SH-SY5Y (cell line): ENCODE measurements around the gene LONRF2.

Source experiments
- GATA2 ChIP-seq: IDR thresholded peaks from 2 replicates; pipeline ENCODE4 v1.6.1; 2011; ENCODE audit warnings: mild to moderate bottlenecking, low read depth, low read length
- GATA3 ChIP-seq: IDR thresholded peaks from 2 replicates; pipeline ENCODE4 v1.6.1; 2011; ENCODE audit warnings: low read depth, mild to moderate bottlenecking, low read length, moderate library complexity

DNA sequence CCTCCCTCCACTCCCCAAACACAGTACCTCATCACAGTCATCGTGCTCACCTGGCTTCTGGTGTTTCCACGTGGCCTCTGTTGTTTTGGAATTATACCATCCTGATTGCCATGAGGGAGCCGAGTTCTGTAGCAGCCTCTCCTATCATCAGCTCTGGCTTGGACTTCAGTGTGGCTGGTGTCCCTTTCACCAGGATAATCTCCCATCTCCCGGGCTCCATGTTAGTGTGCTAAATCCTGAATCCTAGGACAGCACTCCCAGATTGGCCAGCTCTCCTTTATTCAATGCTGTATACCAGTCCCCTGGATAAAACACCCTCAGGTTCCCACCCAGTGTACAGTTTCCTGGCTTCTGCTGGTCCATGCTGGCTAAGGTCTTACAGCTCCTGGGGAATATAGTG lies 53.3 kb downstream of the LONRF2 start:
- no peak for TF ChIP-seq GATA2
- TF ChIP-seq GATA3: no peak
